Stomach (tissue), 9 donors: ENCODE results near the gene KCNJ3. TPM values are rescaled to one million over a fixed set of nuclear protein-coding genes. Genes with fewer than 3 reads are reported as not detected.

Experiments
- DNase-seq, 2 donors: peaks; one replicate each; pipeline versions ENCODE4 v3.0.0 to v3.0.0-alpha.2; 2013 to 2019
- H3K27ac ChIP-seq, 5 donors: fragments of 200-600 bp in 4 of 5; sonication (generic) in 4 of 5; one replicate each; pipeline ENCODE4 v1.5.1; 2013 to 2019; ENCODE audit warnings: mild to moderate bottlenecking in 1 of 5, moderate library complexity in 1 of 5
- H3K27me3 ChIP-seq, 3 donors: fragments of 200-600 bp; sonication (generic); one replicate each; pipeline ENCODE4 v1.5.1; 2017 to 2019; ENCODE audit warnings: mixed run types in 1 of 3
- H3K36me3 ChIP-seq, 4 donors: fragments of 200-600 bp; sonication (generic); 1 replicate in 3 of 4; 2 replicates in 1 of 4; pipeline ENCODE4 v1.5.1; 2016 to 2019
- H3K4me1 ChIP-seq, 4 donors: fragments of 200-600 bp; sonication (generic); one replicate each; pipeline ENCODE4 v1.5.1; 2016 to 2019
- H3K4me3 ChIP-seq, 4 donors: fragments of 200-600 bp; sonication (generic) in 3 of 4; one replicate each; pipeline ENCODE4 v1.5.1; 2016 to 2019; ENCODE audit warnings: mild to moderate bottlenecking in 1 of 4
- H3K9me3 ChIP-seq, 4 donors: fragments of 200-600 bp; sonication (generic); one replicate each; pipeline ENCODE4 v1.5.1; 2016 to 2019
- EP300 ChIP-seq: sonication (generic); formaldehyde crosslinking; IDR thresholded peaks from one replicate; pipeline ENCODE4 v1.6.1; 2017; ENCODE audit warnings: antibody characterized with exemption
- POLR2A ChIP-seq, 4 donors: fragments of 450-650 bp; IDR thresholded peaks; one replicate each; pipeline ENCODE4 v1.6.1; 2016; ENCODE audit warnings: antibody characterized with exemption in 4 of 4, control low read depth in 2 of 4, mild to moderate bottlenecking in 1 of 4, moderate library complexity in 1 of 4
- POLR2AphosphoS5 ChIP-seq, 3 donors: sonication (generic); formaldehyde crosslinking; IDR thresholded peaks; one replicate each; pipeline ENCODE4 v1.6.1; 2016; ENCODE audit warnings: antibody characterized with exemption in 3 of 3
- WGBS, 5 donors: extraction: QIAGEN DNeasy Blood & Tissue Kit in 3 of 5; methylation state at CpG; one replicate each; pipeline versions ENCODE4 v1.1.5 to v1.1.7; 2013 to 2018; 5-methylcytosine and 5-hydroxymethylcytosine counted together
- intact Hi-C: fragments of 100-400 bp; cut with DNase I; formaldehyde crosslinking; loops from one replicate; pipeline ENCODE4 v1.15.1; 2023; ENCODE audit warnings: low total_unique reads
- polyA plus RNA-seq, 3 donors: library from polyadenylated mRNA; stranded (reverse); fragments of 200-250 nt; gene quantifications; one replicate each; pipeline ENCODE4 v1.2.3, GENCODE V29; 2013
- total RNA-seq, 5 donors: library from RNA; depleted of rRNA; stranded (reverse); fragments of >200 nt; gene quantifications; one replicate each; pipeline versions ENCODE4 v1.1.0 to v1.2.3, GENCODE V29; 2014 to 2016
- TF ChIP-seq, protein P1 (sequence below), 7 experiments: fragments of 450-650 bp in 4 of 7; fragments of 200-600 bp in 3 of 7; sonication (generic) in 3 of 7; IDR thresholded peaks; one replicate each; pipeline ENCODE4 v1.5.1; 2016 to 2019; ENCODE audit warnings: antibody characterized with exemption in 7 of 7, control low read depth in 2 of 7, mild to moderate bottlenecking in 1 of 7
- donor health status: healthy with polysubstance abuse.
- donor health status: Bipolar disorder and iron deficiency.
- donor health status: healthy.

The KCNJ3 gene
- total and polyA plus RNA-seq, 8 donors, result 0.25 to 2.8 (median 0.35) TPM; not detected in 5

DNA sequence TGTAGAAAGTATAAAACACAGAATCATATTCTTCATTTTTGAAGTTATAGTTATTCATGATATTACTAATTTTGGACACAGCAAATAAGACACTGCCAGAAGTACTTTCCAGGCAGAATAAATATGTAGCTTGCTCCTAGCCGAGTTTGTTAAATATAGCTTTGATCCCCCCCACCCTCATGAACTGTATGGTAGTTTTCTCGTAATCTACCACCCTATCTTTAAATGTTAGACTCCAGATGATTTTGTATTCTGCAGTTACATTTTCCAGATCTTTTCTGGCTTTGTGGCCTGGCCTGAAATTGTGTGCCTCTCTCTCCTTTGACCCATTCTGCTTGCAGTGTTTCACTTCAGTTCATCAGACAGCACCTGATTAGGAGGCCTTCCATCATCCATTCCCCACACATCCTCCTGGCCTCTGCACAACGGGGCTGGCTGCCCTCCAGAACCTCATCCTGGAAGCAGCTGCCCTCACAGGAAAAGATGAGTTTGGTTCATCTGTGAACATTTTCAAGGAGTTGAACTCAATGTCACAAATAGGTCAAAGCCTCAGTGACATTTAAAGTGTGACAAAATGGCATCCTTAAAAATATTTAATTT lies 4.7 kb upstream of the KCNJ3 start:
- Histone ChIP-seq H3K27ac (no peak overlapping the region), H3K9me3 (no peaks in the 10 kb centered on the region), H3K36me3 (no peaks in the 10 kb centered on the region), H3K4me1 (peaks cover 9 to 23% (median 21%) of the 10 kb centered on the region in 4 donors), H3K27me3 (peaks cover 0 to 22% (median 18%) of the 10 kb centered on the region in 3 donors), H3K4me3 (no peak overlapping the region)
- intact Hi-C loops, result no loop called here
- WGBS, 5 donors, result 51 to 69% (median 63%) methylated on average over 3 of the region's 3 CpGs
- DNase-seq, result peak in 1 of 2 donors; percentile 24
- TF ChIP-seq, protein P1, sequence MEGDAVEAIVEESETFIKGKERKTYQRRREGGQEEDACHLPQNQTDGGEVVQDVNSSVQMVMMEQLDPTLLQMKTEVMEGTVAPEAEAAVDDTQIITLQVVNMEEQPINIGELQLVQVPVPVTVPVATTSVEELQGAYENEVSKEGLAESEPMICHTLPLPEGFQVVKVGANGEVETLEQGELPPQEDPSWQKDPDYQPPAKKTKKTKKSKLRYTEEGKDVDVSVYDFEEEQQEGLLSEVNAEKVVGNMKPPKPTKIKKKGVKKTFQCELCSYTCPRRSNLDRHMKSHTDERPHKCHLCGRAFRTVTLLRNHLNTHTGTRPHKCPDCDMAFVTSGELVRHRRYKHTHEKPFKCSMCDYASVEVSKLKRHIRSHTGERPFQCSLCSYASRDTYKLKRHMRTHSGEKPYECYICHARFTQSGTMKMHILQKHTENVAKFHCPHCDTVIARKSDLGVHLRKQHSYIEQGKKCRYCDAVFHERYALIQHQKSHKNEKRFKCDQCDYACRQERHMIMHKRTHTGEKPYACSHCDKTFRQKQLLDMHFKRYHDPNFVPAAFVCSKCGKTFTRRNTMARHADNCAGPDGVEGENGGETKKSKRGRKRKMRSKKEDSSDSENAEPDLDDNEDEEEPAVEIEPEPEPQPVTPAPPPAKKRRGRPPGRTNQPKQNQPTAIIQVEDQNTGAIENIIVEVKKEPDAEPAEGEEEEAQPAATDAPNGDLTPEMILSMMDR (IDR thresholded peaks at IDR 0.05), result no peak
- TF ChIP-seq POLR2A (IDR thresholded peaks at IDR 0.05) (no peak), POLR2AphosphoS5 (IDR thresholded peaks at IDR 0.05) (no peak), EP300 (no peak)

DNA sequence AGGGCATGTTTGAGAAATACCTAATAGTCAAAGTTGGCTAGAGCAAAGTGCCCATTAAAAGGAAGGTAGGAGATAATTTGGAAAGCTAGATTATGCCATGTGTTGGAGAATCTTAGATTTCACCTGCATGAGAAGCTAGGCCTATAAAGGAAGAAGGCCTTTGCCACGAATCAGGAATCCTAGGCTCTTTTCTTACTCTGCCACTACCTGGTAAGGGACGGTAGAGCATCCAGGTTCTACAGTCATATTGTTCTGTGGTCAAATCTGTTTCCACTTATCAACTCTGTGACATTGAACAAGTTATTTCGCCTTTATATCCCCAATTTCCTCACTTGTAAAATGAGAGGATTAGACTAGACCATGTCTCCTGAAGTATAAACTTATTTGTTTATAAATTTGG lies 3.6 kb upstream of the KCNJ3 start:
- intact Hi-C loops, result no loop called here
- H3K4me1 ChIP-seq, result peaks cover 9 to 31% (median 28%) of the 10 kb centered on the region in 4 donors
- no peak for DNase-seq
- no peaks in the 10 kb centered on the region for H3K9me3 ChIP-seq
- H3K27me3 ChIP-seq, result peaks cover 0 to 32% (median 25%) of the 10 kb centered on the region in 3 donors
- TF ChIP-seq POLR2A (IDR thresholded peaks at IDR 0.05), result no peak
- TF ChIP-seq, protein P1 (IDR thresholded peaks at IDR 0.05), result no peak
- no peak for TF ChIP-seq POLR2AphosphoS5 (IDR thresholded peaks at IDR 0.05)
- no peak for TF ChIP-seq EP300
- H3K27ac ChIP-seq, result no peak overlapping the region
- no peaks in the 10 kb centered on the region for H3K36me3 ChIP-seq
- H3K4me3 ChIP-seq, result no peak overlapping the region
- WGBS, 5 donors, result 82 to 84% (median 84%) methylated on average over 3 of the region's 3 CpGs

DNA sequence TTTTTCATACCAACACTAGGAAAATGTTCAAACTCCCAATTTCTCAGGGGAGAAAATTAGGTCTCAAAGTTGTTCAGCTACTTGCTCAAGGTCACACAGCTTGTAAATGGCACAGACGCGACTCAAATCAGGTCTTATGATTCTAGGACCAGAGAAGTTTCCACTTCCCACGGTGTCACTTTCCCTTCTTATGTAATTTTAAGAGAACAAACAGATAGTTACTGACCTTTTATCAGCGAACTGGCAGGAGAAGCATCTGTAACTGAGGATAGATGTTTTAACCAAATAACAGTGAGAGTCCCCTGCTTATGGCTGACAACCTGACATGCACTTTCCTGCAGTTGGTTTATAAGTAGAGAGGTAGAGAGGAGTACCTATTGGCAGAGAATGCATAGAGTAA lies 2.1 kb upstream of the KCNJ3 start:
- WGBS, 5 donors, result 36 to 61% (median 52%) methylated on average over 4 of the region's 4 CpGs
- Histone ChIP-seq H3K36me3 (no peaks in the 10 kb centered on the region), H3K4me3 (no peak overlapping the region), H3K4me1 (peaks cover 9 to 31% (median 28%) of the 10 kb centered on the region in 4 donors), H3K27me3 (peaks cover 0 to 32% (median 25%) of the 10 kb centered on the region in 3 donors), H3K27ac (no peak overlapping the region), H3K9me3 (no peaks in the 10 kb centered on the region)
- intact Hi-C loops, result no loop called here
- TF ChIP-seq POLR2AphosphoS5 (IDR thresholded peaks at IDR 0.05) (no peak), POLR2A (IDR thresholded peaks at IDR 0.05) (no peak), EP300 (no peak)
- TF ChIP-seq, protein P1 (IDR thresholded peaks at IDR 0.05), result no peak
- peak in 1 of 2 donors; percentile 9 for DNase-seq

DNA sequence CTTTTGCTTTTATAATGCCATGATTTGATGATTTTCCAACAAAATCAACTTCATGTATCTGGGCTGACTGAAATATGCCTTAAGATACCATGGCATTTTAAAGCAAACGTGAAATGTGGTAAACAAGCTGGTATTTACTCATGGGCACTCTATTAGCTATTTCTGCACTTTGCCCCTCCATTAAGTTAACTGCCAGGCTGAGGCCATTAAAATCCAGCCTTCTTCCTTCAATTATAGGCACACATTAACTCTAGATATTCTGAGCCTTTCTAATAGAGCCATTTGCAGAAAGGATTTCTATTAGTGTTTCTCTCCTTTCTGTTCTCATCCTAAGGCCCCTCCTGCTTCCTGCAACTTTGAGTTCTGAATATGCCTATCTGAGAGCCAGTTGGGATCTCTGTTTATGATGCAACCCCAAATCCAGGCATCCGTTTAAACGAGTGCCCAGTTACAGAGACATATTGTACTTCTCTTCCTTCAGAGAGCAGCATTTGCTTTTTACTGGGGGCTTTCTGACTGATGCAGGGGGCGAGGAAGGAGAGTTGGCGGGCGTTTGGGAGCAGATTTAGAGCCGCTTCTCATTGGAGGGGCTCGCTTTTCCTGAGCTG lies 1.6 kb upstream of the KCNJ3 start:
- peaks cover 9 to 31% (median 28%) of the 10 kb centered on the region in 4 donors for H3K4me1 ChIP-seq
- no peak overlapping the region for H3K27ac ChIP-seq
- TF ChIP-seq, protein P1 (IDR thresholded peaks at IDR 0.05), result no peak
- no peak for TF ChIP-seq EP300
- TF ChIP-seq POLR2A (IDR thresholded peaks at IDR 0.05), result no peak
- TF ChIP-seq POLR2AphosphoS5 (IDR thresholded peaks at IDR 0.05), result no peak
- no peaks in the 10 kb centered on the region for H3K9me3 ChIP-seq
- 9 to 23% (median 15%) methylated on average over 8 of the region's 8 CpGs for WGBS, 5 donors
- DNase-seq, result peak in 1 of 2 donors; percentile 53
- H3K36me3 ChIP-seq, result no peaks in the 10 kb centered on the region
- H3K4me3 ChIP-seq, result peak overlapping the region; percentile 48 to 71 (median 49)
- peaks cover 0 to 32% (median 25%) of the 10 kb centered on the region in 3 donors for H3K27me3 ChIP-seq
- intact Hi-C loops, result no loop called here
